ENCODE results near the gene TBL1XR1. TPM values are rescaled to one million over a fixed set of nuclear protein-coding genes. Genes with fewer than 3 reads are reported as not detected.

Gene TBL1XR1
- total and polyA plus RNA-seq, 2 donors (not counting 3 experiments of a cell fraction or from before 2014, with no cell fraction given) = 26.9 to 146 TPM

- Histone ChIP-seq H3K9me3 (replicated peaks; ENCODE audit: control insufficient read depth, insufficient read depth, low read length) (no peaks in the 10 kb centered on the region), H3K36me3 (ENCODE audit: control insufficient read depth in 2 of 2, extremely low read depth in 1 of 2, insufficient read depth in 2 of 2, low read length in 2 of 2) (no peaks in the 10 kb centered on the region), H3K9me1 (replicated peaks; ENCODE audit: control insufficient read depth, extremely low read depth, insufficient read depth, low read length) (no peaks in the 10 kb centered on the region), H3K4me1 (ENCODE audit: control insufficient read depth, extremely low read depth, insufficient read depth, low read length) (peaks cover 7% of the 10 kb centered on the region), H3K27ac (ENCODE audit: insufficient read depth, low read depth, low read length) (no peak overlapping the region), H3K27me3 (ENCODE audit: control insufficient read depth in 2 of 2, insufficient read depth in 2 of 2, low read length in 2 of 2) (no peaks in the 10 kb centered on the region), H3K79me2 (ENCODE audit: control insufficient read depth, insufficient read depth, low read length) (no peaks in the 10 kb centered on the region), H4K20me1 (replicated peaks; ENCODE audit: control insufficient read depth, extremely low read depth, insufficient read depth, low read length) (no peaks in the 10 kb centered on the region), H3K4me2 (ENCODE audit: insufficient read depth, low read length) (no peak overlapping the region), H2AFZ (ENCODE audit: low read depth, low read length) (no peak overlapping the region), H3K4me3 (replicated peaks in 1 of 3; ENCODE audit: insufficient read depth in 1 of 3, low read depth in 1 of 3, low read length in 3 of 3) (no peak overlapping the region), H3K9ac (replicated peaks; ENCODE audit: extremely low read depth, insufficient read depth, low read length) (no peak overlapping the region)
- POLR2A ChIA-PET = no interaction called here
- intact Hi-C loops (cut with micrococcal nuclease) (no loop called here), dilution Hi-C loops (cut with MboI; ENCODE audit: extremely low pct_ligation_motif_present, low sequenced_read_pairs) (no loop called here)
- no TSS peak for BruUV-seq (replicated peaks)
- no peak for FAIRE-seq
- CTCF ChIA-PET = interaction anchor here (0.6 kb wide), 1 partner anchor 232 kb away, joined by 3 read pairs; no protein-coding TSS in a partner anchor
- no peak for DNase-seq (ENCODE audit: low read depth, low spot score)
- no peak for TF ChIP-seq EZH2 (IDR thresholded peaks at IDR 0.05; ENCODE audit: borderline replicate concordance, low read depth, low read length, severe bottlenecking)
- TF ChIP-seq MAX (IDR thresholded peaks at IDR 0.05; ENCODE audit: insufficient read depth, insufficient read length) = no peak
- TF ChIP-seq POLR2A (IDR thresholded peaks at IDR 0.05; ENCODE audit: low read depth, low read length) = no peak
- TF ChIP-seq MYC (IDR thresholded peaks at IDR 0.05; ENCODE audit: low read depth, low read length) = no peak
- TF ChIP-seq, protein P1, sequence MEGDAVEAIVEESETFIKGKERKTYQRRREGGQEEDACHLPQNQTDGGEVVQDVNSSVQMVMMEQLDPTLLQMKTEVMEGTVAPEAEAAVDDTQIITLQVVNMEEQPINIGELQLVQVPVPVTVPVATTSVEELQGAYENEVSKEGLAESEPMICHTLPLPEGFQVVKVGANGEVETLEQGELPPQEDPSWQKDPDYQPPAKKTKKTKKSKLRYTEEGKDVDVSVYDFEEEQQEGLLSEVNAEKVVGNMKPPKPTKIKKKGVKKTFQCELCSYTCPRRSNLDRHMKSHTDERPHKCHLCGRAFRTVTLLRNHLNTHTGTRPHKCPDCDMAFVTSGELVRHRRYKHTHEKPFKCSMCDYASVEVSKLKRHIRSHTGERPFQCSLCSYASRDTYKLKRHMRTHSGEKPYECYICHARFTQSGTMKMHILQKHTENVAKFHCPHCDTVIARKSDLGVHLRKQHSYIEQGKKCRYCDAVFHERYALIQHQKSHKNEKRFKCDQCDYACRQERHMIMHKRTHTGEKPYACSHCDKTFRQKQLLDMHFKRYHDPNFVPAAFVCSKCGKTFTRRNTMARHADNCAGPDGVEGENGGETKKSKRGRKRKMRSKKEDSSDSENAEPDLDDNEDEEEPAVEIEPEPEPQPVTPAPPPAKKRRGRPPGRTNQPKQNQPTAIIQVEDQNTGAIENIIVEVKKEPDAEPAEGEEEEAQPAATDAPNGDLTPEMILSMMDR (IDR thresholded peaks at IDR 0.05; ENCODE audit: extremely low read depth in 1 of 2, insufficient read depth in 1 of 2, low read depth in 1 of 2, low read length in 2 of 2) = no peak
- TF ChIP-seq POLR2AphosphoS5 (IDR thresholded peaks at IDR 0.05; ENCODE audit: insufficient read depth, low read depth, low read length) = no peak
- no peak for TF ChIP-seq FOS (IDR thresholded peaks at IDR 0.05; ENCODE audit: borderline replicate concordance, insufficient read depth, low read length)
- no peak for TF ChIP-seq GATA2 (IDR thresholded peaks at IDR 0.05; ENCODE audit: insufficient read depth, insufficient read length, low read depth, low read length)
These were observed 41.5 kb upstream of the TBL1XR1 start for GRCh38 chr3:177238686-177239216.

All from endothelial cell of umbilical vein (primary cell).